Caco-2 (cell line): ENCODE results near the gene DNAH2. TPM values are rescaled to one million over a fixed set of nuclear protein-coding genes. Genes with fewer than 3 reads are reported as not detected.

Source experiments
- BruUV-seq: library from RNA; stranded (reverse); fragments of 400-500 nt; replicated peaks from 2 replicates; lab custom pipeline; 2021; lab: Mats Ljungman, UMichigan
- CTCF ChIA-PET: fragments of 300-600 bp; sonication (Branson Sonifier 250); formaldehyde crosslinking; loops from one replicate; lab custom pipeline; 2022; ENCODE audit warnings: antibody characterized with exemption; lab: Charles Lee
- POLR2A ChIA-PET: fragments of 300-600 bp; sonication (Branson Sonifier 250); formaldehyde crosslinking; loops from one replicate; lab custom pipeline; 2022; ENCODE audit warnings: antibody characterized with exemption; lab: Charles Lee
- DNase-seq, 2 experiments: peaks; one replicate each; pipeline versions ENCODE4 v3.0.0 to v3.0.0-alpha.2; 2020 to 2022
- H3K27me3 ChIP-seq: replicated peaks from 2 replicates; pipeline ENCODE4 v1.6.0; 2011; ENCODE audit warnings: low read length; ENCODE audit not compliant: control insufficient read depth, insufficient read depth
- H3K36me3 ChIP-seq: 2 replicates; pipeline ENCODE4 v1.5.1; 2011; ENCODE audit warnings: low read length; ENCODE audit not compliant: control insufficient read depth, insufficient read depth
- H3K4me1 ChIP-seq: fragments of 250-450 bp; sonication (Bioruptor Pico); 2 replicates; pipeline ENCODE4 v1.5.1; 2020; ENCODE audit warnings: mild to moderate bottlenecking
- H3K4me3 ChIP-seq: 2 replicates; pipeline ENCODE4 v1.5.1; 2011; ENCODE audit warnings: low read depth, mild to moderate bottlenecking, control low read depth, low read length
- H3K9me3 ChIP-seq: fragments of 250-450 bp; sonication (Bioruptor Pico); 2 replicates; pipeline ENCODE4 v1.5.1; 2020; ENCODE audit warnings: mild to moderate bottlenecking, moderate library complexity
- H3K27ac Mint-ChIP-seq: one replicate; pipeline ENCODE4 v1.8.0; 2022; ENCODE audit warnings: mixed read lengths; ENCODE audit not compliant: unreplicated experiment
- H3K27me3 Mint-ChIP-seq: one replicate; pipeline ENCODE4 v1.8.0; 2022; ENCODE audit warnings: mixed read lengths; ENCODE audit not compliant: insufficient read depth, unreplicated experiment
- H3K36me3 Mint-ChIP-seq: one replicate; pipeline ENCODE4 v1.8.0; 2022; ENCODE audit warnings: mild to moderate bottlenecking, mixed read lengths; ENCODE audit not compliant: insufficient read depth, unreplicated experiment
- H3K4me1 Mint-ChIP-seq: one replicate; pipeline ENCODE4 v1.8.0; 2022; ENCODE audit warnings: low read depth, mixed read lengths; ENCODE audit not compliant: unreplicated experiment
- H3K4me3 Mint-ChIP-seq: one replicate; pipeline ENCODE4 v1.8.0; 2022; ENCODE audit warnings: mild to moderate bottlenecking, moderate library complexity, mixed read lengths; ENCODE audit not compliant: unreplicated experiment
- H3K9me3 Mint-ChIP-seq: one replicate; pipeline ENCODE4 v1.8.0; 2022; ENCODE audit warnings: mixed read lengths; ENCODE audit not compliant: unreplicated experiment
- CTCF ChIP-seq, 2 experiments: fragments of 200-600 bp in 1 of 2; IDR thresholded peaks; 1 replicate in 1 of 2; 2 replicates in 1 of 2; pipeline versions ENCODE4 v1.5.1 to v1.8.0; 2011 to 2022; ENCODE audit warnings: antibody characterized with exemption in 1 of 2, control low read depth in 1 of 2, inconsistent platforms in 1 of 2, low read depth in 1 of 2, low read length in 1 of 2, mild to moderate bottlenecking in 1 of 2, moderate library complexity in 1 of 2; ENCODE audit not compliant: insufficient read depth in 1 of 2, severe bottlenecking in 1 of 2, unreplicated experiment in 1 of 2
- intact Hi-C: fragments of 100-400 bp; cut with micrococcal nuclease; formaldehyde crosslinking; loops from one replicate; pipeline ENCODE4 v1.10.0; 2022; ENCODE audit not compliant: unreplicated experiment
- total RNA-seq: library from RNA; stranded (reverse); gene quantifications from 2 replicates; pipeline ENCODE4 v1.2.3, GENCODE V29; 2022

The DNAH2 gene
- total RNA-seq, 1 experiment from 2014 or later = 1.9 TPM

GRCh38 chr17:7707858-7708750, 9.4 kb upstream of the DNAH2 start:
- Mint-ChIP-seq H3K4me3 (no peak overlapping the region), H3K4me1 (no peaks in the 10 kb centered on the region), H3K27ac (no peak overlapping the region), H3K36me3 (peaks cover 5% of the 10 kb centered on the region), H3K9me3 (no peaks in the 10 kb centered on the region), H3K27me3 (no peaks in the 10 kb centered on the region)
- no peaks in the 10 kb centered on the region for H3K36me3 ChIP-seq
- no peak overlapping the region for H3K4me3 ChIP-seq
- no peak for DNase-seq
- intact Hi-C loops = no loop called here
- H3K9me3 ChIP-seq = no peaks in the 10 kb centered on the region
- no peak for TF ChIP-seq CTCF (IDR thresholded peaks at IDR 0.05; ENCODE audit: insufficient read depth in 1 of 2, low read depth in 1 of 2, low read length in 1 of 2, severe bottlenecking in 1 of 2, unreplicated experiment in 1 of 2)
- no peaks in the 10 kb centered on the region for H3K27me3 ChIP-seq
- CTCF ChIA-PET = interaction anchor here (3.3 kb wide), 1 partner anchor 9 kb away, joined by 24 read pairs; the partner anchor contains the start of gene DNAH2
- POLR2A ChIA-PET = no interaction called here
- H3K4me1 ChIP-seq = no peaks in the 10 kb centered on the region
- no TSS peak for BruUV-seq

GRCh38 chr17:7709031-7709430, 8.5 kb upstream of the DNAH2 start:
- Mint-ChIP-seq H3K4me1 (no peaks in the 10 kb centered on the region), H3K4me3 (no peak overlapping the region), H3K9me3 (no peaks in the 10 kb centered on the region), H3K27ac (no peak overlapping the region), H3K36me3 (peaks cover 5% of the 10 kb centered on the region), H3K27me3 (peaks cover 7% of the 10 kb centered on the region)
- H3K36me3 ChIP-seq = no peaks in the 10 kb centered on the region
- DNase-seq = no peak
- H3K4me1 ChIP-seq = no peaks in the 10 kb centered on the region
- no peaks in the 10 kb centered on the region for H3K27me3 ChIP-seq
- POLR2A ChIA-PET = no interaction called here
- intact Hi-C loops = no loop called here
- CTCF ChIA-PET = no interaction called here
- BruUV-seq = no TSS peak
- TF ChIP-seq CTCF (IDR thresholded peaks at IDR 0.05; ENCODE audit: insufficient read depth in 1 of 2, low read depth in 1 of 2, low read length in 1 of 2, severe bottlenecking in 1 of 2, unreplicated experiment in 1 of 2) = no peak
- H3K9me3 ChIP-seq = no peaks in the 10 kb centered on the region
- no peak overlapping the region for H3K4me3 ChIP-seq

GRCh38 chr17:7710301-7710700, 7.2 kb upstream of the DNAH2 start:
- H3K4me3 Mint-ChIP-seq = no peak overlapping the region
- POLR2A ChIA-PET = no interaction called here
- Histone ChIP-seq H3K4me1 (no peaks in the 10 kb centered on the region), H3K4me3 (no peak overlapping the region), H3K27me3 (no peaks in the 10 kb centered on the region), H3K9me3 (no peaks in the 10 kb centered on the region), H3K36me3 (no peaks in the 10 kb centered on the region)
- intact Hi-C loops = no loop called here
- H3K27ac Mint-ChIP-seq = no peak overlapping the region
- H3K27me3 Mint-ChIP-seq = peaks cover 7% of the 10 kb centered on the region
- no peak for TF ChIP-seq CTCF (IDR thresholded peaks at IDR 0.05; ENCODE audit: insufficient read depth in 1 of 2, low read depth in 1 of 2, low read length in 1 of 2, severe bottlenecking in 1 of 2, unreplicated experiment in 1 of 2)
- no peak for DNase-seq
- CTCF ChIA-PET = no interaction called here
- no peaks in the 10 kb centered on the region for H3K9me3 Mint-ChIP-seq
- peaks cover 5% of the 10 kb centered on the region for H3K36me3 Mint-ChIP-seq
- no TSS peak for BruUV-seq
- H3K4me1 Mint-ChIP-seq = no peaks in the 10 kb centered on the region
